H9 (cell line): ENCODE measurements around the gene FOXJ3. TPM values are rescaled to one million over a fixed set of nuclear protein-coding genes. Genes with fewer than 3 reads are reported as not detected.

Source experiments
- DNase-seq: peaks from one replicate; pipeline ENCODE4 v3.0.0-alpha.2; 2017
- H2AFZ ChIP-seq: one replicate; pipeline ENCODE4 v1.6.1; 2013; ENCODE audit warnings: mild to moderate bottlenecking, low read length, control low read depth, moderate library complexity
- H2AK5ac ChIP-seq: 2 replicates; pipeline ENCODE4 v1.6.1; 2013; ENCODE audit warnings: low read length, control low read depth, mixed read lengths; ENCODE audit not compliant: insufficient read length
- H2BK120ac ChIP-seq: one replicate; pipeline ENCODE4 v1.6.1; 2013; ENCODE audit warnings: low read depth, mild to moderate bottlenecking, low read length, control low read depth, inconsistent platforms; ENCODE audit not compliant: poor library complexity, severe bottlenecking
- H2BK12ac ChIP-seq: 2 replicates; pipeline ENCODE4 v1.6.1; 2013; ENCODE audit warnings: low read length, control low read depth, mixed read lengths, low read depth; ENCODE audit not compliant: insufficient read length
- H2BK15ac ChIP-seq: 2 replicates; pipeline ENCODE4 v1.6.1; 2013; ENCODE audit warnings: low read depth, low read length, control low read depth
- H2BK20ac ChIP-seq: one replicate; pipeline ENCODE4 v1.6.1; 2013; ENCODE audit warnings: low read depth, mild to moderate bottlenecking, low read length, control low read depth, inconsistent platforms; ENCODE audit not compliant: poor library complexity, severe bottlenecking
- H2BK5ac ChIP-seq: 2 replicates; pipeline ENCODE4 v1.6.1; 2013; ENCODE audit warnings: low read length, control low read depth, mixed read lengths; ENCODE audit not compliant: insufficient read length
- H3K14ac ChIP-seq: 2 replicates; pipeline ENCODE4 v1.6.1; 2013; ENCODE audit warnings: low read length, control low read depth; ENCODE audit not compliant: insufficient read depth
- H3K18ac ChIP-seq: 2 replicates; pipeline ENCODE4 v1.6.1; 2013; ENCODE audit warnings: low read depth, mild to moderate bottlenecking, mixed read lengths, low read length, control low read depth; ENCODE audit not compliant: insufficient read length
- H3K23ac ChIP-seq: 2 replicates; pipeline ENCODE4 v1.6.1; 2013; ENCODE audit warnings: low read length, control low read depth, mixed read lengths, low read depth; ENCODE audit not compliant: insufficient read length
- H3K23me2 ChIP-seq: 2 replicates; pipeline ENCODE4 v1.6.1; 2013; ENCODE audit warnings: low read depth, mild to moderate bottlenecking, mixed read lengths, low read length, control low read depth; ENCODE audit not compliant: insufficient read length, poor library complexity, severe bottlenecking
- H3K27ac ChIP-seq: 2 replicates; pipeline ENCODE4 v1.5.1; 2013; ENCODE audit warnings: low read length, control low read depth, mixed read lengths, low read depth; ENCODE audit not compliant: insufficient read length
- H3K27me3 ChIP-seq: 2 replicates; pipeline ENCODE4 v1.6.1; 2013; ENCODE audit warnings: low read length, control low read depth, inconsistent platforms; ENCODE audit not compliant: insufficient read depth
- H3K4ac ChIP-seq: 2 replicates; pipeline ENCODE4 v1.6.1; 2013; ENCODE audit warnings: low read depth, mild to moderate bottlenecking, control low read depth, inconsistent platforms, low read length, moderate library complexity
- H3K4me1 ChIP-seq: 2 replicates; pipeline ENCODE4 v1.6.1; 2013; ENCODE audit warnings: low read length, control low read depth, inconsistent platforms; ENCODE audit not compliant: insufficient read depth
- H3K4me2 ChIP-seq: 2 replicates; pipeline ENCODE4 v1.6.1; 2013; ENCODE audit warnings: low read length, control low read depth, mixed read lengths; ENCODE audit not compliant: insufficient read length, insufficient read depth
- H3K56ac ChIP-seq: 2 replicates; pipeline ENCODE4 v1.6.1; 2013; ENCODE audit warnings: low read depth, mild to moderate bottlenecking, mixed read lengths, low read length, control low read depth; ENCODE audit not compliant: insufficient read length
- H3K79me1 ChIP-seq: 2 replicates; pipeline ENCODE4 v1.6.1; 2013; ENCODE audit warnings: low read depth, mild to moderate bottlenecking, moderate library complexity, low read length, control low read depth, inconsistent platforms; ENCODE audit not compliant: insufficient read depth, poor library complexity, severe bottlenecking
- H3K79me2 ChIP-seq: 2 replicates; pipeline ENCODE4 v1.6.1; 2013; ENCODE audit warnings: low read length, control low read depth, inconsistent platforms; ENCODE audit not compliant: insufficient read depth
- H3K9ac ChIP-seq: 2 replicates; pipeline ENCODE4 v1.6.1; 2013; ENCODE audit warnings: low read length, control low read depth, mixed read lengths; ENCODE audit not compliant: insufficient read length; ENCODE audit errors: extremely low read depth
- H3K9me3 ChIP-seq: one replicate; pipeline ENCODE4 v1.6.1; 2013; ENCODE audit warnings: low read depth, low read length, inconsistent platforms; ENCODE audit not compliant: control insufficient read depth
- H3T11ph ChIP-seq: one replicate; pipeline ENCODE4 v1.6.1; 2013; ENCODE audit warnings: mild to moderate bottlenecking, low read length, control low read depth, inconsistent platforms
- H4K20me1 ChIP-seq: one replicate; pipeline ENCODE4 v1.6.1; 2013; ENCODE audit not compliant: control insufficient read depth, insufficient read length, insufficient read depth
- H4K5ac ChIP-seq: 2 replicates; pipeline ENCODE4 v1.6.1; 2013; ENCODE audit warnings: low read depth, mild to moderate bottlenecking, mixed read lengths, low read length, control low read depth; ENCODE audit not compliant: insufficient read length
- H4K8ac ChIP-seq: replicated peaks from 2 replicates; pipeline ENCODE4 v1.6.1; 2013; ENCODE audit warnings: low read length, control low read depth, mixed read lengths, low read depth; ENCODE audit not compliant: insufficient read length
- H4K91ac ChIP-seq: 2 replicates; pipeline ENCODE4 v1.6.1; 2013; ENCODE audit warnings: low read depth, mild to moderate bottlenecking, moderate library complexity, mixed read lengths, low read length, control low read depth; ENCODE audit not compliant: insufficient read length
- H3K27ac Mint-ChIP-seq, 3 experiments: 2 replicates in 2 of 3; 3 replicates in 1 of 3; pipeline ENCODE4 v1.8.0; 2020 to 2021; ENCODE audit warnings: mixed read lengths in 3 of 3, mild to moderate bottlenecking in 1 of 3, moderate library complexity in 1 of 3
- H3K27me3 Mint-ChIP-seq: 2 replicates; pipeline ENCODE4 v1.8.0; 2021; ENCODE audit warnings: low read depth, mild to moderate bottlenecking, moderate library complexity, mixed read lengths
- H3K36me3 Mint-ChIP-seq, 3 experiments: 2 replicates in 2 of 3; 3 replicates in 1 of 3; pipeline ENCODE4 v1.8.0; 2020 to 2021; ENCODE audit warnings: low read depth in 3 of 3, mixed read lengths in 3 of 3; ENCODE audit not compliant: insufficient read depth in 1 of 3
- H3K4me1 Mint-ChIP-seq, 2 experiments: 2 replicates each; pipeline ENCODE4 v1.8.0; 2020; ENCODE audit warnings: mixed read lengths in 2 of 2
- H3K4me3 Mint-ChIP-seq, 2 experiments: 2 replicates in 1 of 2; 3 replicates in 1 of 2; pipeline ENCODE4 v1.8.0; 2020 to 2021; ENCODE audit warnings: mild to moderate bottlenecking in 2 of 2, mixed read lengths in 2 of 2, moderate library complexity in 1 of 2
- H3K9me3 Mint-ChIP-seq, 2 experiments: 2 replicates in 1 of 2; 3 replicates in 1 of 2; pipeline ENCODE4 v1.8.0; 2020; ENCODE audit warnings: mild to moderate bottlenecking in 2 of 2, mixed read lengths in 2 of 2, moderate library complexity in 1 of 2
- WGBS: extraction: QIAGEN DNeasy Blood & Tissue Kit; methylation state at CpG from one replicate; pipeline ENCODE4 v1.1.7; 2013; ENCODE audit warnings: missing lambda C conversion rate, low lambda C conversion rate, mixed read lengths; ENCODE audit not compliant: insufficient read length; ENCODE audit errors: extremely low coverage; 5-methylcytosine and 5-hydroxymethylcytosine counted together
- total RNA-seq: library from RNA; stranded (reverse); gene quantifications from 2 replicates; pipeline ENCODE4 v1.2.1, GENCODE V29; 2021
- TF ChIP-seq, protein P1 (sequence below): fragments of 200-600 bp; sonication (generic); conservative IDR thresholded peaks from 3 replicates; pipeline ENCODE4 v1.8.0; 2021; ENCODE audit warnings: antibody characterized with exemption, mild to moderate bottlenecking

FOXJ3 gene
- total RNA-seq, 1 experiment from 2014 or later, result 49.9 TPM

DNA sequence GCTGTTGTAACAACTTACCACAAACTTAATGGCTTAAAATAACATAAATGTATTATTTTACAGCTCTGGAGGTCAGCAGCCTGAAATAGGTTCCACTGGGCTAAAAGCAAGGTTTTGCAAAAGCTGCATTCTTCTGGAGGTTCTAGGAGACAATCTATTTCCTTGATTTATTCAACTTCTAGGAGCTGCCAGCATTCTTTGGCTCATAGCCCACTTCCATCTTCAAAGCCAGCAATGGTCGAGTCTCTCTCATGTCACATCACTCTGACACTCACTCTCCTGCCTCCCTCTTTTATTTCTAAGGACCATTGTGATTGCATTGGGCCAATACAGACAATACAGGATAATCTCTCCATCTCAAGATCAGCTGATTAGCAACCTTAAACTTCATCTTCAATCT, 15.1 kb upstream of the FOXJ3 start:
- H3K14ac ChIP-seq, result no peak overlapping the region
- no peaks in the 10 kb centered on the region for H3K9me3 ChIP-seq
- DNase-seq, result no peak
- no peak overlapping the region for H3K18ac ChIP-seq
- no peak overlapping the region for H2AFZ ChIP-seq
- no peak overlapping the region for H3K56ac ChIP-seq
- Mint-ChIP-seq H3K27ac (no peak overlapping the region), H3K36me3 (no peaks in the 10 kb centered on the region), H3K4me3 (no peak overlapping the region), H3K4me1 (no peaks in the 10 kb centered on the region), H3K27me3 (peaks cover 20% of the 10 kb centered on the region), H3K9me3 (no peaks in the 10 kb centered on the region)
- no peak overlapping the region for H2BK5ac ChIP-seq
- no peak overlapping the region for H4K8ac ChIP-seq
- H3K23ac ChIP-seq, result no peak overlapping the region
- H2BK15ac ChIP-seq, result no peak overlapping the region
- no peaks in the 10 kb centered on the region; the same call in 1 of the 2 replicates for H3K27me3 ChIP-seq
- no peak overlapping the region for H4K91ac ChIP-seq
- no CpG with 5 or more reads among the region's 1 CpG for WGBS
- H2BK120ac ChIP-seq, result no peak overlapping the region
- H3K23me2 ChIP-seq, result no peaks in the 10 kb centered on the region
- H3T11ph ChIP-seq, result no peak overlapping the region
- H3K4me2 ChIP-seq, result no peak overlapping the region
- no peak overlapping the region for H2AK5ac ChIP-seq
- no peaks in the 10 kb centered on the region for H3K4me1 ChIP-seq
- H3K27ac ChIP-seq, result no peak overlapping the region
- H3K9ac ChIP-seq, result no peak overlapping the region
- no peak overlapping the region for H2BK20ac ChIP-seq
- H3K79me2 ChIP-seq, result no peaks in the 10 kb centered on the region
- H4K5ac ChIP-seq, result no peak overlapping the region
- TF ChIP-seq, protein P1, sequence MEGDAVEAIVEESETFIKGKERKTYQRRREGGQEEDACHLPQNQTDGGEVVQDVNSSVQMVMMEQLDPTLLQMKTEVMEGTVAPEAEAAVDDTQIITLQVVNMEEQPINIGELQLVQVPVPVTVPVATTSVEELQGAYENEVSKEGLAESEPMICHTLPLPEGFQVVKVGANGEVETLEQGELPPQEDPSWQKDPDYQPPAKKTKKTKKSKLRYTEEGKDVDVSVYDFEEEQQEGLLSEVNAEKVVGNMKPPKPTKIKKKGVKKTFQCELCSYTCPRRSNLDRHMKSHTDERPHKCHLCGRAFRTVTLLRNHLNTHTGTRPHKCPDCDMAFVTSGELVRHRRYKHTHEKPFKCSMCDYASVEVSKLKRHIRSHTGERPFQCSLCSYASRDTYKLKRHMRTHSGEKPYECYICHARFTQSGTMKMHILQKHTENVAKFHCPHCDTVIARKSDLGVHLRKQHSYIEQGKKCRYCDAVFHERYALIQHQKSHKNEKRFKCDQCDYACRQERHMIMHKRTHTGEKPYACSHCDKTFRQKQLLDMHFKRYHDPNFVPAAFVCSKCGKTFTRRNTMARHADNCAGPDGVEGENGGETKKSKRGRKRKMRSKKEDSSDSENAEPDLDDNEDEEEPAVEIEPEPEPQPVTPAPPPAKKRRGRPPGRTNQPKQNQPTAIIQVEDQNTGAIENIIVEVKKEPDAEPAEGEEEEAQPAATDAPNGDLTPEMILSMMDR, result no peak
- no peaks in the 10 kb centered on the region for H3K79me1 ChIP-seq
- no peak overlapping the region for H2BK12ac ChIP-seq
- H4K20me1 ChIP-seq, result no peaks in the 10 kb centered on the region
- H3K4ac ChIP-seq, result no peak overlapping the region
